ENCODE measurements around the gene TRAF3IP3.

- TF ChIP-seq CTCF (conservative IDR thresholded peaks at IDR 0.05) (no peak), EZH2 (IDR thresholded peaks at IDR 0.05; ENCODE audit: low read depth) (no peak)
Observed at GRCh38 chr1:209789245-209789644, 33.4 kb downstream of the TRAF3IP3 start.
